Medulla oblongata (tissue), 1 donor: ENCODE measurements around the gene DDAH1.

Source experiments
- DNase-seq: peaks from one replicate; pipeline ENCODE4 v3.0.0-alpha.2; 2015; ENCODE audit errors: extremely low spot score

The DDAH1 gene

DNA sequence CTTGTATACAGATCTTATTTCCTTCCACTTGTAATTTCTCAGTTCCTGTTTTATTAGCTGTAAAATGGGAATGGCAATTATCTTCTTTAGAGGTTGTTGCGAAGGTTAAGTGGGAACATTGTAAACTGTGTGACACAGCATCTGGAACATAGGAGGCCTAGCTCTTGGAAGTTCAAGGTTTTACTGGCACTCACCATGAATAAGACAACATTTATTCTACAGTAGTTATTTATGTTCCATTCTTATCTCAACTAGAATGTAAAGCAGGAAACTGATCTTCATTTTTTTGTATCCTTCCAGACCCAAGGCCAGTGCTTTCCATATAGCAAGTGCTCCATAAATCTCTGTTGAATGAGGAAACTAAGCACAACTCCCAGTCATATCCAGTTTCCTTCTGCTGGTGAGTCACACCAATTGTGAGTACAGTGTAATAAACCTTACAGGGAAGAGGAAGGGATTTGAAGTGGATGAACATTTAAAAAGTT is 189.9 kb downstream of the DDAH1 start:
- DNase-seq: no peak

DNA sequence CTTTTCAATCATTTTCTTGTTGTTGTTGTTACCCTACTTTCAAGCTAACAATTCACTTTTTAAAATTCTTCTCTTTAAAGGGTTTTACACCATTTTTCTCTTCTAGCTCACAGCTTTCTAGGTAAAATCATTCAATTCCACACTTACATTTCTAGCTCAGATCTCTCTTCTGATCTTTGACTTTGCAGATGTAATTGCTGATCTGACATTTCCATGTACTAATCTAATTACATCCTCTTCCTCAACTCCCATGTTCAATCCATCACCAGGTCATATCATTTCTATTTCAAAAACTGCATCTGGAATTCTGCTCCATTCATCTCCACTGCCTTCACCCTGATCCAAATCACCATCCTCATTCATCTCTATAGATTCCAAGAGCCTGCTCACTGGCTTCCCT is 191.6 kb downstream of the DDAH1 start:
- DNase-seq: no peak

DNA sequence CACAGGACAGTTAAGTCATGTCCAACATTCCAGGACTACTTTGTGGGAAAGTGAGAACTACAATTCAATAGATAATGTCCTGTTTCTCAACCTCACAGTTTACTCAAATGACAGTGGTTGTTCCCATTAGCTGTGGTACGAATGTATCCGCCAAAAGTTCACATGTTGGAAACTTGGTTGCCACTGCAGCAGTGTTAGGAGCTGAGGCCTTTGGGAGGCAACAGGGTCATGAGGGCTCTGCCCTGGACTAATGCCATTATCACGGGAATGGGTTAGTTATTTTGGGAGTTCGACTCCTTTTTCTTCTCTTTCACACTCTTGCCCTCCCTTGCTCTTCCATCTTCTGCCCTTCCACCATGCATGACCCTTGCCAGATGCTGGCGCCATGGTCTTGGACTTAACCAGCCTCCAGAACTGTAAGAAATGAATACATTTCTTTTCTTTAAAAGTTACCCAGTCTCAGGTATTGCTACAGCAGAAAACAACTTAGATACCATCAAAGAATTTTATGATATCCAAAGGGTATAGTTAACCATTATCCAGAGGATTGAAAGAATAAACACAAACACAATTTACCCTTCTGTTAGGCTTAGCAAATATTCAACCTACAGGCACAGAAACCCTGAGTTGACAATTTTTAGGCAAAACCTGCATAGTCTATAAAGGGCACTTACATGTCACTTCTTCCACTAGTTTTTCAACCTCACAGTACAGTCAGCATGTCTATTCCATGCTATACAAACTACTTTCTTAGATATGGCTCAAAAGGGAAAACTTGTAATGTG is 196.0 kb downstream of the DDAH1 start:
- no peak for DNase-seq
